AG04449 (cell line): ENCODE data around the gene FAM83G.

Source experiments
- CTCF ChIA-PET: fragments of 350-600 bp; formaldehyde crosslinking; extraction: SDS; loops from one replicate; lab custom pipeline; 2021; ENCODE audit warnings: antibody characterized with exemption; lab: Yijun Ruan, JAX
- POLR2A ChIA-PET: fragments of 400-600, 350-600 bp; formaldehyde crosslinking; extraction: SDS; loops from one replicate; lab custom pipeline; 2020; ENCODE audit warnings: antibody characterized with exemption, inconsistent platforms; lab: Yijun Ruan, JAX
- DNase-seq: peaks from one replicate; pipeline ENCODE4 v3.0.0-alpha.2; 2010; ENCODE audit warnings: low read depth, low spot score
- H3K4me3 ChIP-seq: 2 replicates; pipeline ENCODE4 v1.5.1; 2011; ENCODE audit warnings: low read depth, mild to moderate bottlenecking, control low read depth, low read length
- TF ChIP-seq, protein P1 (sequence below): IDR thresholded peaks from one replicate; pipeline ENCODE4 v1.5.1; 2011; ENCODE audit warnings: mild to moderate bottlenecking, moderate library complexity, low read length, control low read depth, inconsistent platforms; ENCODE audit not compliant: insufficient read depth; ENCODE audit errors: missing control alignments

FAM83G gene

DNA sequence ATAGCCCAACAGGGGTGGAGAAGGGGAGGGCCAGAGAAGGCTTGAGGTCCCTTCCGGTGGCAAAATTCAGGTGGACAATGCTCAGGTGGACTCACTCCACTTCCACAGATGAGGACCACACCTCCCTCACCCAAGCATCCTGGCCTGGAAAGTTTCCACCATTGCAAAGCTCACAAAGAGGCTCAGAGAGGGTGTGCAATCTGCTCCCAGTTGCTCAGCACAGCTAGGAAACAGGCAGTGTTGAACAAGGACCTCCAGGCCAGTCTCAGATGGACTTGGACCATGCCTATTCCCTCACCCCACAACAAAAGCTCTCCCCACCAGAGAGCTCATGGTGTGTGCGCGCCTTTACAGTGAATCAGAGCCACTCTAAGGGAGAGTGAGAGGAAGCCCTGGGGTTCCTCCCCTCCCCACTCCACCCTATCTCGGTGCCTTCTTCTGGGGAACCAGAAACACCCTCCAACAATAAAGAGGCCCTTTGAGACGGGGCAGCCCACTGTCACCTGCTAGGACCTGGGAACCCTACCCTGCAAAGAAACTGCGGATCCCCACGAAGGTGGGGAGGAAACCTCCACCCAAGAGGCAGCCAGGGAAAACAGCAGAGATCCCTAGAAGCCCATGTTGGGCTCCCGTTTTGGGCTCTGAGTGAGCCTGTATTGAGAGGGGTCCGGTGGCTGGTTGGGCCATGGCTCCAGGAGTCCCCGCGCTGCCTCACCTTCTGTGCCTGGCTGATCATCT is 1.6 kb downstream of the FAM83G start:
- POLR2A ChIA-PET: no interaction called here
- peak overlapping the region; percentile 63 for H3K4me3 ChIP-seq
- CTCF ChIA-PET: interaction anchor here (0.7 to 2.7 kb wide), 3 partner anchors 40 to 44 kb away, joined by 3 to 15 read pairs (median 3); no protein-coding TSS in a partner anchor
- TF ChIP-seq, protein P1, sequence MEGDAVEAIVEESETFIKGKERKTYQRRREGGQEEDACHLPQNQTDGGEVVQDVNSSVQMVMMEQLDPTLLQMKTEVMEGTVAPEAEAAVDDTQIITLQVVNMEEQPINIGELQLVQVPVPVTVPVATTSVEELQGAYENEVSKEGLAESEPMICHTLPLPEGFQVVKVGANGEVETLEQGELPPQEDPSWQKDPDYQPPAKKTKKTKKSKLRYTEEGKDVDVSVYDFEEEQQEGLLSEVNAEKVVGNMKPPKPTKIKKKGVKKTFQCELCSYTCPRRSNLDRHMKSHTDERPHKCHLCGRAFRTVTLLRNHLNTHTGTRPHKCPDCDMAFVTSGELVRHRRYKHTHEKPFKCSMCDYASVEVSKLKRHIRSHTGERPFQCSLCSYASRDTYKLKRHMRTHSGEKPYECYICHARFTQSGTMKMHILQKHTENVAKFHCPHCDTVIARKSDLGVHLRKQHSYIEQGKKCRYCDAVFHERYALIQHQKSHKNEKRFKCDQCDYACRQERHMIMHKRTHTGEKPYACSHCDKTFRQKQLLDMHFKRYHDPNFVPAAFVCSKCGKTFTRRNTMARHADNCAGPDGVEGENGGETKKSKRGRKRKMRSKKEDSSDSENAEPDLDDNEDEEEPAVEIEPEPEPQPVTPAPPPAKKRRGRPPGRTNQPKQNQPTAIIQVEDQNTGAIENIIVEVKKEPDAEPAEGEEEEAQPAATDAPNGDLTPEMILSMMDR: no peak
- DNase-seq: no peak

DNA sequence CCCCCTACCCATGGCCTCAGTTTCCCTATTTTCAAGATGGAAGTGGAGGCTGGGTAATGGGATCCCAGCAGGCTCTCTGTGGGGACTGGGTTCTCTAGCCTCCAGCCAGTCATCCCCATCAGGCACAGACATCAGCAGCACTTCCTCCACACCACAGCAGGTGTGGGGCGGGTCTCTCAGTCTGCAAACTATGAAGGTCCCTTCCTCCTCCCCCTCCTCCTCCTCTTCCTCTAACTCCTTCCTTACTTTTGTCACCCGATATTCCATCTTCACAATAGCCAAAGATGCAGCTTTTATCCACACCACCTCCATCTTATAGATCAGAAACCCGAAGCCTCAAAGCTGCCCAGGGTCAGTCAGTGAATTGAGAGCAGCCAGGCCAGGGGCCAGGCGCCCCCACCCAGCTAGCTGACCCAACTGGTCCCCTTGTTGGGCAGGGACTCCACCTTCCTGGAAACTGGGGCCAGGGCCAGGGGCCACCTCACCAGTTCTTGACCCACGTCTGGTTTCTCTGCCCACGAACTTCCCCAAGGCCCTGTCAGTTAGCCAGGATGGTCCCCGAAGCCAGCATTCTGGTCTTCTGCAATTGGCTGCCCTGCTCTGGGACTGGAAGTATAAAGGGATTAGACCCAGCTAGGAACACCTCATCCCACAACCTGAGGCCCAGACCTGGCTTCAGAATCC is 2.5 kb downstream of the FAM83G start:
- CTCF ChIA-PET: interaction anchor here (0.7 kb wide), 1 partner anchor 46 kb away, joined by 3 read pairs; no protein-coding TSS in a partner anchor
- POLR2A ChIA-PET: no interaction called here
- TF ChIP-seq, protein P1: no peak
- DNase-seq: no peak
- peak overlapping the region; percentile 8 for H3K4me3 ChIP-seq

DNA sequence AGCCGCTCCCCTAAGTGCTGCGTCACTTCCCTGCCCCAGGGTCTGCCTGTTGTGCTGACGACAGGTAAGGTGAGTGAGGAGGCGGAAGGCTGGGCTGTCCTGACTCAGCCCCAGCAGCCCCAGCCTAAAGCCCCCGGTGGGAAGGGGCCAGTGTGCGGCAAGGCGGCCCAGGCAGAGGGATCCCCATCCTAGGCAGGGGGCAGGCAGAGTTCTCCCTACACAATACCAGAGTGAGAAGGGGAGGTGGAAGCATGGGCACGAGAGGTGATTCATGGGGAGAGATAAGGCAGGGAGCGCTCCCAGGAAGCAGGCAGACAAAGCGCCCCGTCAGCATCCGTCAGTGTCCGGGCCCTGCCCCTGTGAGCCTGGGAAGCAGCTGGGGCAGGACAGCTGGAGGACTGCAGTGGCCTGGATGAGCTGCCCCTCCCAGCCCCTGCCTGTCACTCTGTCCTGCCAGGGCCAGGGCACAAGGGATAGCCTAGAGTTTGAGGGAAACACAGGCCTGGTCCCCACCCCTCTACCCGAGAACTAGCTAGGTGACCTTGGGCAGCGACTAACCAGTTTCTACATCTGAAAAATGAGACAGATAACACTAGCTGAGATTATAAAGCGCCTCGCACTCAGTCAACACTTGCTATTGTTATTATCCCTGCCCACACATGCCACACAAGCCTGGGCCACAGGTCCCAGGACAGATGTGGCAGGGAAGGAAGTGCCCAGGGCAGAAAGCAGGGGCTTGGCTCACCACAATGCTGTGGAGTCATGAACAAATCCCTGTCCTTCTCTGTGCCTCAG is 3.8 kb downstream of the FAM83G start:
- no peak for DNase-seq
- TF ChIP-seq, protein P1: no peak
- ChIA-PET POLR2A (no interaction called here), CTCF (interaction anchor here (0.6 to 1.3 kb wide), 2 partner anchors 10 to 40 kb away, joined by 3 to 4 read pairs; no protein-coding TSS in a partner anchor)
- H3K4me3 ChIP-seq: no peak overlapping the region

DNA sequence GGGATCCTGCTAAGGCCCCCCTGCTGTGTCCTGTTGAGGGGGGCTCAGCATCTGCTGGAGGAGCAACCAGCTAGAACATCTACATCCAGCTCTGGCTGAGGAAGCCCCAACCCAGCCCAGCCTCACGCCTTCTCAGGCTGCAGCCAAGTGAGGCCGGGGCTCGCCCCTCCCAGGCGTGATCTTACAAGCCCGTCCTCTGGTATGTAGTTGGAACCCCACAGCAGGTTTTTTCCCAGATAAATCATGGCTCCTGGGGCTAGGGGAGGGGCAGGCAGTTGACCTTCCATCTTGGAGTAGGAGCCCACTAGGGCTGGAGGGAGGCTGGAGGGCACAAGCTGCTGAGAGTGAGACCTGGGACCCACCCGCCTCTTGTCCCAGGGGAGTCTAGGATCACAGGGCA is 4.7 kb downstream of the FAM83G start:
- H3K4me3 ChIP-seq: no peak overlapping the region
- DNase-seq: no peak
- ChIA-PET POLR2A (no interaction called here), CTCF (interaction anchor here (1.0 kb wide), 1 partner anchor 39 kb away, joined by 4 read pairs; no protein-coding TSS in a partner anchor)
- TF ChIP-seq, protein P1: no peak

DNA sequence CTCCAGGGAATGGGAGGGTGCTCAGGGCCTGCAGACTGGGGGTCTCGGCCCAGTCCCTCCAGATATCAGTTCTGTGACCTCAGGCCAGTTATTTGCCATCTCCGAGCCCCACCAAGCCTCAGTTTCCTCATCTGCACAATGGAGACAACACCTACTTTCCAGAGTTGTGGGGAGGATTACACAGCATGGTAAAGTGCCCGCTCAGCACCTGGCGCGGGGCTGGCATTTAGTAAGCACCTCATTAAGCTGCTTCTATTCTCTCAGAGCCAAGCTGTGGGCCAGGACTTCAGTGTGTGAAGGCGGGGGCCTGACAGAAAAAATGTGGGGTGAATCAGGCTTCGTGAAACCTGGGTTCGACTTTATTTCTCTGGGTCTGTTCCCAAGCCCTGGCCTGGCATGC is 5.2 kb downstream of the FAM83G start:
- CTCF ChIA-PET: interaction anchor here (1.0 kb wide), 1 partner anchor 38 kb away, joined by 4 read pairs; no protein-coding TSS in a partner anchor
- POLR2A ChIA-PET: no interaction called here
- no peak for DNase-seq

More for the DNA sequence above, 5.2 kb downstream of the FAM83G start:
- TF ChIP-seq, protein P1: no peak
- H3K4me3 ChIP-seq: no peak overlapping the region
